GM21447 (cell line): Measurements from ENCODE around the gene MTOR.
"Not testable (repeated sequence)": the region's sequence is repeated elsewhere in the genome, so short reads cannot be mapped to it uniquely, and the experiment has no call there.

Source experiments
- ATAC-seq: cut with Tn5 transposase; IDR thresholded peaks from one replicate; pipeline ENCODE4 v1.9.1; 2021; ENCODE audit not compliant: unreplicated experiment

The MTOR gene

GRCh38 chr1:11262171-11263049 is at the start of gene MTOR:
Gene MTOR, minus strand, starts transcription at chr1:11262551. Its CDS starts 3,142 bp downstream, at chr1:11259409.
- peak; percentile 99 for ATAC-seq

DNA sequence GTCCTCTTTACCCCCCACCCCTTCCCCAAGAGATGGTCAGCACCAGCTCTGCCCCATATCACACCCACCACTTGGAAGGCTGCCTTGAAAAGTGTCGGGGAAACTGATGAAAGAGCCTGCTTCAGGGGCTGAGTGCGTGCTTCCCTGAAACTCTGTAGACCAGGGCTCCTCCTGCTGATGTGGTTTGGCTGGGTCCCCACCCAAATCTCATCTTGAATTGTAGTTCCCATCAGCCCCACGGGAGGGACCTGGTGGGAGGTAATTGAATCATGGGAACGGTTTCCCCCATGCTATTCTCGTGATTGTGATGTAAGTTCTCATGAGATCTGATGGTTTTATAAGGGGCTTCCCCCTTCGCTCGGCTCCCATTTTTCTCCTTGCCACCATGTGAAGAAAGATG is 47.0 kb upstream of the MTOR start:
- ATAC-seq = no peak

DNA sequence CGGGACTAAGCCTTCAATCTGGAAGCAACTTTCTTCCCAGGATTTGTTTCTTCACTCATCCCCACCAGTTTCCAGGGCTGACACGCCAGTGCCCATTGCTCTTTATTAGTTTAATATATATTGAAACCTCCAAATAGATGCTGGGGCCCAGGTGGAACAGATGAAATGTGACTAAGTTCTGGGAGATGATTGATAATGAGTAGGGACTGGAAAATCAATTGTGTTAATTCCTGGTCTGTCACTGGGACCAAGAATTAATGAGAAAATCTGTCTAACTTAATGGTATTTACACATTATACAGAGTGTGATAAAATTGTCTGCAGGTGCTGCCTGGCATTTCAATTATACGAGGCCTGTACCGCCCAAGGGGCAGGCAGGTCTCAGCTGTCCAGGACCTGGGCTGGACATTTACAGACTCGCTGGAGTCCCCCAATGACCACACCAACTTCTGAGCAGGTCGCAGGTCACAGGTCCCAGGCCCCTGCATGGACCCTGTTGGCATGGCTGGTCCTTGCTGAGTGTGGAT is 46.4 kb upstream of the MTOR start:
- no peak for ATAC-seq

GRCh38 chr1:11307852-11308251 is 45.5 kb upstream of the MTOR start:
- ATAC-seq = no peak

DNA sequence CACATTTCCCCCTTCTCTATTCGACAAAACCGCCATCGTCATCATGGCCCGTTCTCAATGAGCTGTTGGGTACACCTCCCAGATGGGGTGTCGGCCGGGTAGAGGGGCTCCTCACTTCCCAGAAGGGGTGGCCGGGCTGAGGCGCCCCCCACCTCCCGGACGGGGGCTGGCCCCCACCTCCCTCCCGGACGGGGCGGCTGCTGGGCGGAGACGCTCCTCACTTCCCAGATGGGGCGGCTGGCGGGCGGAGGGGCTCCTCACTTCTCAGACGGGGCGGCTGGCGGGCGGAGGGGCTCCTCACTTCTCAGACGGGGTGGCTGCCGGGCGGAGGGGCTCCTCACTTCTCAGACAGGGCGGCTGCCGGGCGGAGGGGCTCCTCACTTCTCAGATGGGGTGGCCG is 43.2 kb upstream of the MTOR start:
- not testable (repeated sequence) for ATAC-seq

DNA sequence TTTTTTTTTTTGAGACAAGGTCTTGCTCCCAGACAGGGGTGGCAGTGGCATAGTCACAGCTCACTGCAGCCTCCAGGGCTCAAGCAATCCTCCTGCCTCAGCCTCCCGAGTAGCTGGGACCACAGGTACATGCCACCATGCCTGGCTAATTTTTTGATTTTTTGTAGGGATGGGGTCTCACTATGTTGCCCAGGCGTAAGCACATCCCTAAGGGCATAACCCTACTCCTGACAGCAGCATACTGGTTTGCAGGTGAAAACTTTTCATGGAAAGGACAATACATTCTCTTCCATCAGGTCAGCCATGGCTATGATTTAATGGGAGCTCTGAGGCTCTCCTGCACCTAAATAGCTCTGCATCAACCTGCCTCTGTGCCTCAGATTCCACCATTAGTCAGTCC is 40.0 kb upstream of the MTOR start:
- ATAC-seq = no peak

DNA sequence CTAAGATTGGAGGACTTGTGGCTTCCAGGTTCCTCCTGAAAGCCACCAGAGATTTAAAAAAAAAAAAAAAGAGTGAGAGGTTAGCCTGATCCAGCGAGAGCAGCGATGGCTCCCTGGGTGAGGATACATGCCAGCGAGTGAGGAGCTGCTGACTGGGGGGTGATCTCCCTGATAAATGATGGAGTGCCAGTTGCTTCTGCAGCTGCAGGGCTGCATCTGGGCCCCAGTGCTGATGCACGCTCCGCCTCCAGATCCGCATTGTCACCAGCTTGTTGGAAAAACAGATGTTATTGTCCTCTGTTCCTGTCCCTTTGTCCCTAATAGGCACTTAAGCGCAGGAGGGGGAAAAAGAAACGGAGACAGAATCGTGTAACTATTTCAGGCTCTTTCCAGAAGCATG is 39.2 kb upstream of the MTOR start:
- no peak for ATAC-seq

DNA sequence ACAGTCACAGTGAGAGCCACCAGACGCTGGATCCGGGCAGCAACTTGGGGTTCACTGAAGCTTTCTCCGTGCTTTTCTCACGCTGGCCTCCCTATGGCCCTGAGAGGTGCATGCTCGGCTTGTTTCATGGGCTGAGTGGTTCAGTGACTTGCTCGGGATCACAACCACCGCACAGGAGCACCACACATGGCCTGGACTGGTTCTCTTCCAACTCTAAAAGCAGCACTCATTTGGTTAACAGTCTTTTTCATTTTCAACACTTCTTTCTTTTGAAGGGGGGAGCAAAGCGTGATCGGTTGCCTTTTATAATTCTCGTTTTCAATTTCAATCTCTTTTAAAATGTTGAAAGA is 36.8 kb upstream of the MTOR start:
- ATAC-seq = no peak

- no peak for ATAC-seq
Observed at GRCh38 chr1:11298390-11299224, 36.3 kb upstream of the MTOR start.

- not testable (repeated sequence) for ATAC-seq
Observed at GRCh38 chr1:11297774-11298173, 35.4 kb upstream of the MTOR start.

GRCh38 chr1:11295905-11296304 is 33.6 kb upstream of the MTOR start:
- ATAC-seq = no peak

- no peak for ATAC-seq
Observed at GRCh38 chr1:11294951-11295350, 32.6 kb upstream of the MTOR start.

DNA sequence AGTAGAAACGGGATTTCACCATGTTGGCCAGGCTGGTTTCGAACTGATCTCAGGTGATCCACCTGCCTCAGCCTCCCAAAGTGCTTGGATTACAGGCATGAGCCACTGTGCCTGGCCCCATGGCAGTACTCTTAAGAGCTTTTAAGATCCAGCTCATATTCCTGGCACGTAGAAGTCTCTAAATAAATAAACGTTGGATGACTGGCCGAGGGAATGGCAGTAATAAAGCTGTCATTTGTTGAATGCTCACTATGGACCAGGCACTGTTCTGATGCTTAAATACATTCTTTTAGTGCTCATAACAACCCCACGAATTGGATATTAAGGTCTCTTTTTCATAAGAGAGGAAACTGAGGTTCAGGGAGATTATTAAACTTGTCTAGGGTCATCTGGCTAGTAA is 31.5 kb upstream of the MTOR start:
- ATAC-seq = no peak

- ATAC-seq = no peak
Observed at GRCh38 chr1:11291049-11291448, 28.7 kb upstream of the MTOR start.

- no peak for ATAC-seq
Observed at GRCh38 chr1:11289064-11289463, 26.7 kb upstream of the MTOR start.

GRCh38 chr1:11286735-11287410 is 24.5 kb upstream of the MTOR start:
- ATAC-seq = no peak

DNA sequence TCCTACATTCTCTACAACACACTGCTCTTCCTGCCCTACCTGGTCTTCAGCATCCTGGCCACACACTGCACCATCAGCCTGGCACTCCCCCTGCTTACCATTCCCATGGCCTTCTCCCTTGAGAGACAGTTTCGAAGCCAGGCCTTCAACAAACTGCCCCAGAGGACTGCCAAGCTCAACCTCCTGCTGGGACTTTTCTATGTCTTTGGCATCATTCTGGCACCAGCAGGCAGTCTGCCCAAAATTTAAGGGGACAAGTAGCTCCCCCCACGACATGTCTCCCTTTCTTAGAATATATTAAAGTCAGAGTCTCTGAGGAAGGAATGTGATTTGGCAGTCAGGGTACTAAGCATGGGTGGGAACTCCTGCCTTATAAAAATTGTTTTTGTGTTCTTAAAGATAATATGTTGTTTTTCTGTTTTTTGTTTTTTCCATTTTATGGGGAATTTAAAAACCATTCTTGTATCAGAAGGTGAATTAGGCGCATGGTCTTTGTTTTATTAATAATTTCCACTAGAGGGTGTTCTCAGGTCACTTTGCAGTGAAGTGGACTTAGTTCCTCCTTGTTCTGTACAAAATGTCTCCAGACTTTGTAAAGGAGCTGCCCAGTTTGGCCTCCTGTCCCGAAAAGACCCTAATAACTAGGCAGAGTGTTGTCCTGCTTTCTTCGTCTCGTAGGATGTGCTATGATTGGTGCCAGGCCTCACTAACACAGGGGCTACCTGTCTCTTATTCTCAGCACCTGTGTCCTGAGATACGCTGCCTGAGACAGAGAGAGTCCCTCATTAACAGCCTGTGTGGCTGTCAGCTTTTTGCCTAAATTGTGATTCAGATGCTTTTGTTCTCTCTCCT is 23.8 kb upstream of the MTOR start:
- no peak for ATAC-seq

- no peak for ATAC-seq
Observed at GRCh38 chr1:11284784-11285183, 22.4 kb upstream of the MTOR start.

- no peak for ATAC-seq
Observed at GRCh38 chr1:11283151-11283550, 20.8 kb upstream of the MTOR start.

GRCh38 chr1:11281518-11282331 is 19.4 kb upstream of the MTOR start:
- ATAC-seq = no peak
